Rectal smooth muscle tissue (tissue), 1 donor: ENCODE data around the gene OSTN.
"Not testable (repeated sequence)": the region's sequence is repeated elsewhere in the genome, so short reads cannot be mapped to it uniquely, and the experiment has no call there.

ENCODE experiments used
- H3K27ac ChIP-seq: one replicate; pipeline ENCODE4 v1.7.0; 2013; ENCODE audit warnings: low read depth, low read length, inconsistent platforms
- H3K27me3 ChIP-seq: one replicate; pipeline ENCODE4 v1.7.0; 2013; ENCODE audit warnings: low read length; ENCODE audit not compliant: control insufficient read depth, insufficient read depth
- H3K36me3 ChIP-seq: one replicate; pipeline ENCODE4 v1.7.0; 2013; ENCODE audit warnings: low read length; ENCODE audit not compliant: control insufficient read depth, insufficient read depth
- H3K4me1 ChIP-seq: one replicate; pipeline ENCODE4 v1.7.0; 2013; ENCODE audit warnings: low read length; ENCODE audit not compliant: control insufficient read depth, insufficient read depth
- H3K4me3 ChIP-seq: one replicate; pipeline ENCODE4 v1.7.0; 2013; ENCODE audit warnings: low read length
- H3K9ac ChIP-seq: one replicate; pipeline ENCODE4 v1.7.0; 2013; ENCODE audit warnings: low read length

Gene OSTN

DNA sequence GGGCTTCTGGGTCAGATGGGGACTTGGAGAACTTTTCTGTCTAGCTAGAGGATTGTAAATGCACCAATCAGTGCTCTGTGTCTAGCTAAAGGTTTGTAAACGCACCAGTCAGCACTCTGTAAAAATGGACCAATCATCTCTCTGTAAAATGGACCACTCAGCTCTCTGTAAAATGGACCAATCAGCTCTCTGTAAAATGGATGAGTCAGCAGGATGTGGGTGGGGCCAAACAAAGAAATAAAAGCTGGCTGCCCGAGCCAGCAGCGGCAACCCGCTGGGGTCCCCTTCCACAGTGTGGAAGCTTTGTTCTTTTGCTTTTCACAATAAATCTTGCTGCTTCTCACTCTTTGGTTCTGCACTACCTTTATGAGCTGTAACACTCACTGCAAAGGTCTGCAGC lies 6.8 kb upstream of the OSTN start:
- H3K4me1 ChIP-seq, H3K27ac ChIP-seq, H3K4me3 ChIP-seq, H3K27me3 ChIP-seq, H3K36me3 ChIP-seq, H3K9ac ChIP-seq: not testable (repeated sequence)

DNA sequence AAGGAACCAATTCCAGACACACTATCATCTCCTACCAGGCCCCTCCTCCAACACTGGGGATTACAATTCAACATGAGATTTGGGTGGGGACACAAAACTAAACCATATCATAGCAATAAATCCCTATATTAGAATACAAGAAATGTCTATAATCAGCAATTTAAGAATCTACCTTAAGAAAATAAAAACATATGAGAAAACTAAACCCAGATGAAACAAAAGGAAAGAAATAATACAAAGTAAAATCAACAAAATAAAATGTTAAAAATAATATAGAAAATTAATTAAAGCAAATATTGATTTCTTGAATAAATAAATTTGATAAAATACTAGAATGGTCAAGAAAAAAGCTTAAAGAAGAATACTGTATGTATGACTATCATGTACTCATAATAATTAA lies 6.1 kb upstream of the OSTN start:
- Histone ChIP-seq H3K27ac (no peak overlapping the region), H3K36me3 (no peaks in the 10 kb centered on the region), H3K27me3 (no peaks in the 10 kb centered on the region), H3K9ac (no peak overlapping the region), H3K4me3 (no peak overlapping the region), H3K4me1 (no peaks in the 10 kb centered on the region)

DNA sequence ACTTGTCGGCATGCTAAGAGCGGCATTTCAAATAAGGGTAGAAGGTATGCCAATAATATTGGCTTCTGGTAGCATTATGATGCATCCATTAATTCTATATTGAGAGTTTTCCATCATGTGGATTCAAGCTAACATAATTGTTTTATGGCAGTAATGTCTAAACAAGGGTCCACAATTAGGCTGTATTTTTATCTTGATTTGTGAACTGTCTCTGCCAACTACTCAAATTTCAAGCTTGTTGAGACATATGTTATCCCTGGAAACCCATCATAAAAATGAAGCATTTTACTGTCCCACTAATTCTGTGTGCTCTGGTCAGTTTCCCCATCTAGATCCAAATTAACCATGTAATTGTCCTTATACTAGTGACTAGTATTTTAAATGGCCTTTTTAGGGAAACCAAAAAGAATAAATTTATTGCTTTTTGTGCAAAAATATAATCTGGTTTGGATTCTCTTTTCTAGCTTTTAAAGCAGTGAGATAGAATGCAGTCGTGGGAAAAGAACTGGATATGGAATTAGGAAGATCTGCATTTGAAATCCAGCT lies 1.2 kb upstream of the OSTN start:
- Histone ChIP-seq H3K9ac (no peak overlapping the region), H3K27me3 (no peaks in the 10 kb centered on the region), H3K36me3 (no peaks in the 10 kb centered on the region), H3K4me3 (no peak overlapping the region), H3K27ac (no peak overlapping the region), H3K4me1 (no peaks in the 10 kb centered on the region)

DNA sequence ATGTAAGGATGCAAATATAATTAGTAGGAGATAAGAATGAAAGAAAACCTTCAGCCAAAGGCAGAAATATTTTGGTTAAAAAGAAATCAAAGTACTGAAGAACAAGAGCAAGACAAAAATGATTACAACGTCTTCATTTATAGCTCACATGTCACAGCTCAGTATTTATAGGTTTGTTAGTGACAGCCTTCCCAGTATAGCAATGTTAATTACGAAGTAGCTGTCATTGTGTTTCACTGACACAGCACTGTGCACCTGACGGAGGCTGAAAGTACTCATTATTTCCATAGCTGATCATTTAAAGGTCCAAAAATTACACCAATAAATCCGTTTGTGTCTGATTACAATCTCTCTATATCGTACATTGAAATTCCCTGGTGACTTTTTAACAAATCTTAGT lies 561 bp upstream of the OSTN start:
- Histone ChIP-seq H3K27me3 (no peaks in the 10 kb centered on the region), H3K36me3 (no peaks in the 10 kb centered on the region), H3K4me1 (no peaks in the 10 kb centered on the region), H3K4me3 (no peak overlapping the region), H3K9ac (no peak overlapping the region), H3K27ac (no peak overlapping the region)

DNA sequence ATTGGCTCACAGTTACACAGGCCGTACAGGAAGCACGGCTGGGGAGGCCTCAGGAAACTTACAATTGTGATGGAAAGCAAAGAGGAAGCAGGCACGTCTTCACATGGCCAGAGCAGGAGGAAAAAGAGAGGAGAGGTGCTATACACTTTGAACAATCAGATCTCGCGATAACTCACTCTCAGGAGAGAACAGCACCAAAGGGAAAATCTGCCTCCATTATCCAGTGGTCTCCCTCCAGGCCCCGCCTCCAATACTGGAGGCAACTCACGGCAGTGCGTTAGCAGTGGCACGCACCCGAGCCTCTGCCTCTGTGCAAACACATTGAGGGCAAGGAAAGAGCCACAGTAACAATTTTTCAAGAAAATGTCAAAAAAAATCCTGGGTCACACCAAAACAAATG lies 11.0 kb downstream of the OSTN start:
- H3K36me3 ChIP-seq = no peaks in the 10 kb centered on the region
- no peaks in the 10 kb centered on the region for H3K4me1 ChIP-seq
- H3K9ac ChIP-seq = no peak overlapping the region
- H3K27ac ChIP-seq = no peak overlapping the region
- H3K4me3 ChIP-seq = no peak overlapping the region
- no peaks in the 10 kb centered on the region for H3K27me3 ChIP-seq

DNA sequence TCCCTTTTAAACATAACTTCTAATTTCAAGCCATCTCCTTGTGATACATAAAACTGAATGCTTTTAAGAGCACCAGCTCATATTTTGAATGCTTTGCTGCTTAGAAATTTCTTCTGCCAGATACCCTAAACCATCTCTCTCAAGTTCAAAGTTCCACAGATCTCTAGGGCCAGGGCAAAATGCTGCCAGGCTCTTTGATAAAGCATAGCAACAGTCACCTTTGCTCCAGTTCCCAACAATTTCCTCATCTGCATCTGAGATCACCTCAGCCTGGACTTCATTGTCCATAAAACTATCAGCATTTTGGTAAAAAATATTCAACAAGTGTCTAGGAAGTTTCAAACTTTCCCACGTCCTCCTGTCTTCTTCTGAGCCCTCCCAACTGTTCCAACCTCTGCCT lies 17.5 kb downstream of the OSTN start:
- no peaks in the 10 kb centered on the region for H3K27me3 ChIP-seq
- no peak overlapping the region for H3K27ac ChIP-seq
- no peak overlapping the region for H3K9ac ChIP-seq
- H3K4me3 ChIP-seq = no peak overlapping the region
- H3K4me1 ChIP-seq = no peaks in the 10 kb centered on the region
- no peaks in the 10 kb centered on the region for H3K36me3 ChIP-seq

DNA sequence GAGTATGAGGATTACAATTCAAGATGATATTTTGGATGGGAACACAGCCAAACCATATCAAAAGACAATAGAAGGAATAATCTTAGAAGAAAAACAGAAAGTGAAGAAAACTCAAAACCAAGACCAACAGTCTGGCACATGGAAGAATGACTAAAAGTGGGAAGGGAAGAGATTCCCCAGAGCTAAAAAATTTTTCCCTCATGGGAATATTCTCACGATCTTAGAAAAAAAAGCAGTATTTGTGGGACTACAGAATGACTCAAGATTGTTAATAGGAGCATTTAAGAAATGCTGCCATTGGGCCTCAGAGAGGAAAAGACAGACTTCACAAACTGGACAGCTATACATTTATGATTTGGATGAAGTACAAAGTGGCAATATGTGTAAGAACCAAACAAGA lies 18.3 kb downstream of the OSTN start:
- no peak overlapping the region for H3K27ac ChIP-seq
- no peak overlapping the region for H3K4me3 ChIP-seq
- H3K36me3 ChIP-seq = no peaks in the 10 kb centered on the region
- H3K4me1 ChIP-seq = no peaks in the 10 kb centered on the region
- no peak overlapping the region for H3K9ac ChIP-seq
- no peaks in the 10 kb centered on the region for H3K27me3 ChIP-seq

DNA sequence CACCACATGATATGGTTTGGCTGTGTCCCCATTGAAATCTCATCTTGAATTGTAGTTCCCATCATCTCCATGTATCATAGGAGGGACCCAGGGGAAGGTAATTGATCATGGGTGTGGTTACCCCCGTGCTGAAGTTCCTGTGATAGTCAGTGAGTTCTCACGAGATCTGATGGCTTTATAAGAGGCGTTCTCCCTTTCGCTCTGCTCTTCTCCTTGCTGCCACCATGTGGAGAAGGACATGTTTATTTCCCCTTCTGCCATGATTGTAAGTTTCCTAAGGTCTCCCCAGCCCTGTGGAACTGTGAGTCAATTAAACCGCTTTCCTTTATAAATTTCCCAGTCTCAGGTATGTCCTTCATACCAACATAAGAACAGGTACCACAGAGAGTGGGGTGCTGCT lies 21.9 kb downstream of the OSTN start:
- H3K4me3 ChIP-seq = no peak overlapping the region
- H3K27me3 ChIP-seq = no peaks in the 10 kb centered on the region
- no peak overlapping the region for H3K27ac ChIP-seq
- H3K4me1 ChIP-seq = no peaks in the 10 kb centered on the region
- H3K36me3 ChIP-seq = no peaks in the 10 kb centered on the region
- no peak overlapping the region for H3K9ac ChIP-seq

DNA sequence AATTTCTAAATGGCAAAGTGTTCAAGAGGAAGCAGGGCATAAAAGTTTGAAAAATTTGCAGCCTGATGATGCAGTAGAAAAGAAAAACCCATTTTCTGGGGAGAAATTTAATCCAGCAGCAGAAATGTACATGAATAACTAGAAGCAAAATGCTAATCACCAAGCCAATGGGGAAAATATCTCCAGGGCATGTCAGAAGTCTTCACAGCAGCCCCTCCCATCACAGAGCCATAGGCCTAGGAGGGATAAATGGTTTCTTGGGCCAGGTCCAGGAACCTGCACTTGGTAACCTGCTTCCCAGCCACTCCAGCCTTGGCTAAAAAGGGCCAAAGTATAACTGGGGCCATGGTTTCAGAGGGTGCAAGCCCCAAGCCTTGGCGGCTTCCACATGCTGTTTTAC lies 22.6 kb downstream of the OSTN start:
- Histone ChIP-seq H3K36me3 (no peaks in the 10 kb centered on the region), H3K27ac (no peak overlapping the region), H3K4me3 (no peak overlapping the region), H3K9ac (no peak overlapping the region), H3K27me3 (no peaks in the 10 kb centered on the region), H3K4me1 (no peaks in the 10 kb centered on the region)

DNA sequence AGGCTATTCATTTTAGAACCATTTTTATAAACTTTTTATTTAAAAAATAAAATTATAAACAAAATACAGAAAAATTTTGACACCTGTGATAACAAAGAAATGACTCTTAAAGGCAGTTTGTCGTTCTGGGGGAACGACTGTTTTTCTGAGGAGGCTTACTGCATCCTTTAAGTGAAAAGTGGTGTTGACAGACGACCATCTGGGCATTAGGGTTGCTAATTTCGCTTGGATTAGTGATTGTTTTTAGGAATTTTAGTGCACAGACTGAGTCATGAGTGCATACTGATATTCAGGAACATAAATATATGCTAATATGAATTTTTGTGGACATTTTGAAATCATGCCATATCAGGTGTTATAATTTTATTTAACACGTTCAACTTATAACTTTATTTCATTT lies 28.5 kb downstream of the OSTN start:
- Histone ChIP-seq H3K27ac (no peak overlapping the region), H3K4me3 (no peak overlapping the region), H3K9ac (no peak overlapping the region), H3K36me3 (no peaks in the 10 kb centered on the region), H3K4me1 (no peaks in the 10 kb centered on the region), H3K27me3 (no peaks in the 10 kb centered on the region)

DNA sequence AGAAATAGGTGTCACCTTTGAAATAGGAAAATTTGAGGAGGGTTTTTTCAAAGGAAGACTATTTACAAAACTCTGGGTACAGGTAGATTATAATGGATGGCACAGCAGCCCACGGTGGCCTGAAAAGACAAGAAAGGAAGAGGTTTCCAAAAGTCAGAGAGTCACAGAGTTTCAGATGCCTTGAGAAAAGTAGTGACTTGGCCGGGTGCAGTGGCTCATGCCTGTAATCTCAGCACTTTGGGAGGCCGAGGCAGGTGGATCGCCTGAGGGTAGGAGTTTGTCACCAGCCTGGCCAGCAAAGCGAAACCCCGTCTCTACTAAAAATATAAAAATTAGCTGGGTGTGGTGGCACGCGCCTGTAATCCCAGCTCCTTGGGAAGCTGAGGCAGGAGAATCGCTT lies 35.2 kb downstream of the OSTN start:
- Histone ChIP-seq H3K4me1 (no peaks in the 10 kb centered on the region), H3K9ac (no peak overlapping the region), H3K27me3 (no peaks in the 10 kb centered on the region), H3K4me3 (no peak overlapping the region), H3K36me3 (no peaks in the 10 kb centered on the region), H3K27ac (no peak overlapping the region)

DNA sequence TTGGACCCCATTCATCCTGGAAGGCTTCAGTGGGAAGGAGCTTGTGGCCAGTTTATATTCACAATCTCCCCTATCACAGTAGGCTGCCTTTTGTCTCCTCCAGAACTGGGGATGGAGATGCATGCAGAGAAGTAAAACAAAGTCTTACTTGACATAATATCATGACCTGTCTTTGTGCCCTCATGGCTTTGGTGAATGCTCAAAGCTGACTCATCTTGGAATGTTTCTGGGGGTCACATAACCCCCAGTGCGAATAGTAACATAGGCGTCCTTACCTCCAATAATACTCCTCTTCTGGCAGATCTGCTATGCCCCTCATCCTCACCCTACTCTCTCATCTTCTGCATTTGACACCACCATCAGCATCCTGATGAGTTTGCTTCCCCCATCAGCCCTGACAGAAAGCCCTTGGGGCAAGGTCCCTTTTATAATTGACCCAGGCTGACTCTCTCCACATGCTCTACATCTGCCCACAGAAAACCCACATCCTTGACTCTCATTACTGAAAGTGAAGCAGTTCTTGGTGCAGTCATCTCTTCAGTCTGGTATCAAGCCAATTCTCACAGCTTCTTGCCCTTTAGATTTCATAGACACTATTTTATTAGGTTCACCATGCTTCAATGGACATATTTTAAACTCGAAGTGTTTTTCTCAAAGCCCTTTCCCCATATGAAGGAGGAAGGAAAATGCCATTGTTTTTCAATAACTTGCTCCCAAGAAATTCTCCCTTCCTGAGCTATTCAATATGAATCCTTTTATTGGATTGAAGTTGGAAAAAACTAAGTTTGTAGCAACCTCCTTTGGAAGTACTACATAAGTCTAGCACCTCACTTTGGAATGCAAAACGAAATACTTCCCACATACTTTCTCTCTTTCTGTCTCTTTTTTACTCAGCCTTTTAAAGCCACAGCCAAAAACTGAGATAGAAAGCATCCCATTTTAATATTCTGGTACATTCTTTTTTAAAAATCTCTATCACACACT lies 36.6 kb downstream of the OSTN start:
- no peaks in the 10 kb centered on the region for H3K27me3 ChIP-seq
- no peaks in the 10 kb centered on the region for H3K36me3 ChIP-seq
- H3K4me3 ChIP-seq = no peak overlapping the region
- no peaks in the 10 kb centered on the region for H3K4me1 ChIP-seq
- no peak overlapping the region for H3K9ac ChIP-seq
- no peak overlapping the region for H3K27ac ChIP-seq

DNA sequence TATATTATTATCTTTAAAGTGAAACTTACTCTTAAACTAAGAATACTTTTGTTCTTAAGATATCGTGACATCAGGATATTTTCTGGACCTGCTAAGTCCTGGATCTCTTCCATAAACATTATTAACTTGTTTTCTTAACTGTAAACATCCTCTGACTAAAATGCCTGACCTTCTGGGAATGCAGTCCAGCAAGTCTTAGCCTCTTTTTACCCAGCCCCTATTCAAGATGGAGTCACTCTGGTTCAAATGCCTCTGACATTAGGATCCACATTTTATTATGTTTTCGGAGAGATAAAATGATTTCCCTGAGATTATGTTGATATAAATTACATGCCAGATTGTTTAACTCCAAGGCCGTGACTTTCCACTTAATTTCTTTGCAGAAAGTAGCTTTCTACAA lies 37.6 kb downstream of the OSTN start:
- Histone ChIP-seq H3K4me3 (no peak overlapping the region), H3K4me1 (no peaks in the 10 kb centered on the region), H3K27ac (no peak overlapping the region), H3K9ac (no peak overlapping the region), H3K27me3 (no peaks in the 10 kb centered on the region), H3K36me3 (no peaks in the 10 kb centered on the region)
